SK-N-SH treated with all-trans-retinoic acid at 6 μM for 48 hours (cell line): ENCODE results near the gene ZCCHC17.

Experiments used
- BACH2 ChIP-seq: fragments of 250-450 bp; sonication (Bioruptor Pico); IDR thresholded peaks from 2 replicates; pipeline ENCODE4 v1.9.0; 2021; ENCODE audit warnings: mild to moderate bottlenecking, borderline replicate concordance
- CSDC2 ChIP-seq: fragments of 250-450 bp; sonication (Bioruptor Pico); IDR thresholded peaks from 2 replicates; pipeline ENCODE4 v1.5.0; 2020; ENCODE audit warnings: mild to moderate bottlenecking, moderate library complexity
- TOX ChIP-seq: fragments of 250-450 bp; sonication (Bioruptor Pico); IDR thresholded peaks from 2 replicates; pipeline ENCODE4 v1.8.0; 2021; ENCODE audit warnings: mild to moderate bottlenecking, moderate library complexity, borderline replicate concordance
- ZFP3 ChIP-seq: fragments of 250-450 bp; sonication (Bioruptor Pico); IDR thresholded peaks from 2 replicates; pipeline ENCODE4 v1.5.0; 2020; ENCODE audit warnings: mild to moderate bottlenecking, moderate library complexity
- ZFP30 ChIP-seq: fragments of 450-650 bp; formaldehyde crosslinking; IDR thresholded peaks from 2 replicates; pipeline ENCODE4 v1.5.0; 2022; ENCODE audit warnings: mild to moderate bottlenecking, moderate library complexity
- ZNF8 ChIP-seq: fragments of 450-650 bp; formaldehyde crosslinking; IDR thresholded peaks from 2 replicates; pipeline ENCODE4 v1.5.0; 2020; ENCODE audit warnings: mild to moderate bottlenecking, moderate library complexity

DNA sequence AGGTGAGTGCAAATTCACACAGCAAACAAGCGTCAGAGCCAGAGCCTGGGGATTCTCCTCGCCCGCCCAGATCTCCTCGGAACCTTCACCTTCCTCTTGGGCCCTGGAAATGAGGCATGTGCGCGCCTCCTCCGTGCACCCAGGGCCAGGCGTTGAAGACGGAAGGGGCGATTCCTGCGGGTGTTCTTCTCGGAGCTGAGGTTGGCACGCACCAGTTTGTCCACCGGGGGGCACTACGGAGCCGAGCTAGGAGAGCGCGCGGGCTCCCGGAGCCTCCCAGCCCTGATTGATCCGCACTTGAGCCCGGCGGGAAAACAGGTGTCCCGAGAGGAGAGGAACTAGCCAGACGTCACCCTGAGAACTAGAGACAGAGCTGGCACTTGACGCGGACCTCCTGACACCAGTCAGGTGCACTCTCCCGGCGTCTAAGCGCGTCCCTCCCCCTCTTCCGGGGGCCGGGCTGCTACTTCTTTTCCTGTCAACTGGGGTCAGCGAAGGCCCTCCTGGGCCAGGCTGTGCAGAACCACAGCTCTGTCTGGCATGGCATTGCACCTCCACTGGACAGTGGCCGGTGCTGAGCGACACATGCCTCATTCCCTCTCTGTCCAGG, 97.9 kb downstream of the ZCCHC17 start:
- TF ChIP-seq ZFP3 (CRISPR knock-in tag) = no peak
- no peak for TF ChIP-seq TOX (CRISPR knock-in tag)
- no peak for TF ChIP-seq BACH2
- no peak for TF ChIP-seq CSDC2 (CRISPR knock-in tag)
- TF ChIP-seq ZFP30 (CRISPR knock-in tag) = no peak
- no peak for TF ChIP-seq ZNF8
